CD4-positive, alpha-beta T cell treated with Interleukin-15 for 1 hour (primary cell): ENCODE data around the gene MRPL41.
"Not testable (repeated sequence)": the region's sequence is repeated elsewhere in the genome, so short reads cannot be mapped to it uniquely, and the experiment has no call there.

Experiments used
- DNase-seq: peaks from one replicate; pipeline ENCODE4 v3.0.0-alpha.2; 2020

MRPL41 gene

DNA sequence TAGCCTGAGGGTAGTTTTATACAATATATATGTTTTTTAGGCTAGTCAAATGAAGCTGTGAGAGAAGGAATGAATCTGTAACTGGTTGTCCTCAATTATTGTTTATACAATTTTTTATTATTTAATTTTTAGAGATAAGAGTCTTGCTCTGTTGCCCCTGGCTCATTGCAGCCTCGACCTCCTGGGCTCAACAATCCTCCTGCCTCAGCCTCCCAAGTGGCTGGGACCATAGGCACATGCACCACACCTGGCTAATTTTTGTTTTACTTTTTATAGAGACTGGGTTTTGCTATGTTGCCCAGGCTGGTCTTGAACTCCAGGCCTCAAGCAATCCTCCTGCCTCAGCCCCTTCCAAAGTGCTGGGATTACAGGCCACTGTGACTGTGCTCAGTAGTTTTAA lies 2.7 kb downstream of the MRPL41 start:
- DNase-seq, result no peak

DNA sequence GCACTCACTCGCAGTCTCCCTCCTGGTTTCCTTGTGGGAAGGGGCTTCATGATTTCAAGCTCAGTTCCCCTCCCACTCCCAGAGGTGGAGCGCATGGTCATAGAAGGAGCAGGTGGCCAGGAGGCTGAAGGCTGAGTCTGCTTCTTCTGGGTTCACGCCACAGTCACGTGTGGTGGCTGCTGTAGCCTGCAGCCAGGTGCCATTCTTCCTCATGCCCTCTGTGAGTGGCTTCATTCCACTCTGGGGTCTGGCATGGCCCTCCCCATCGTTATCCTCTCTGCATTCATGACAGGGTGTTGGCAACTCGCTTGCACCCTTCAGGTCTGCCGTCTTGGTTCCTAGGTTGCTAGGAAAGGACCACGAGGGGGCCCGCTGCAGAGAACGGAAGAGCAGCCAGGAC lies 3.5 kb downstream of the MRPL41 start:
- DNase-seq, result no peak

DNA sequence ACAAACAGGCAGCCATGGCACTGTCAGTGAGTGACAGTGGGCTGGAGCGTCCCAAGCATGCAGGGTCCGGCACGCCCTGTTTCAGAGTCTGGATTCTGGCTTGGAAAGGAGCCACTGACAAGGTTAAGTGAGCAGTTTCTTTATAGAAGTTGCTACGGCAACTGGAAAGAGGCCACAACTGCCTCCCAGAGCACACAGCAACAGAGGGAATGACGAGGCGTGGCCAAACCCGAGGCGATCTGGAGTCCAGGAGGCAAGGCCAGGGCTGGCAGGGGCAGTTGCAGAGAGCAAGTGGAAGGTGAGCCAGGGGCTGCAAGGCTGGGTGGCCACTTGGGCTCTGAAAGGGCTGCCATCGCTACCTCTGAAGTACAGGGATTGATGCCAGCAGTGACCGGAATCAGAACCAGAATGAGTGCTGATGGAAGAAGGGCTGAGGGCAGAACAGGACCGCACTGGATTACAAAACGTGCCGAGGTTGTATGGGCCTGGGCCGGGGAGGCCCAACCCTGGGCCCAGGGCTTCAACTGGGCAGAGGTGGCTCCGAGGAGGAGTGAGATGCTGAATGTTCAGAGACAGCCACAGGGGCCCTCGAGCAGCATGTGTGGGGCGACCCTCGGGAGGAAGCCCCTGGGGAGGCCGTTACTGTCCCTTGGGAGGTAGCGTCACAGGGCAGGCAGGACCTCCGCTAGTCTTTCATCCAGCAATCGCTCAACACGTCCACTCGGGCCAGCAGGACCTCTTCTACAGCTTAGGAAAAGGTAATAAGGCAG lies 4.6 kb downstream of the MRPL41 start:
- no peak for DNase-seq

DNA sequence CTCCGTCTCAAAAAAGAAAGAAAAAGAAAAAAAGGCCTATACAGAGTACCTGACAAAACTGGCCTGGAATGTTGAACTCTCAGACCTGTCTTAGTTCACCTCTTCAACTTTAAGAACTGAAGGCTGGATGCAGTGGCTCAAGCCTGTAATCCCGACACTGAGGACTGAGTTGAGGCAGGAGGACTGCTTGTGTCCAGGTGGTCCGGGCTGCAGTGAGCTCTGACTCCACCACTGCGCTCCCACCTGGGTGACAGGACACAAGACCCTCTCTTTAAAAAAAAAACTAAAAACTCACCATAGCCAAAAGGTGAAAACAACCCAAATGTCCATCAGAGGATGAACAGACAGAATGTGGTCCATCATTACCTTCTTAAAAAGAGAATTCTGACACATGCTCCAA lies 6.4 kb downstream of the MRPL41 start:
- DNase-seq, result no peak

DNA sequence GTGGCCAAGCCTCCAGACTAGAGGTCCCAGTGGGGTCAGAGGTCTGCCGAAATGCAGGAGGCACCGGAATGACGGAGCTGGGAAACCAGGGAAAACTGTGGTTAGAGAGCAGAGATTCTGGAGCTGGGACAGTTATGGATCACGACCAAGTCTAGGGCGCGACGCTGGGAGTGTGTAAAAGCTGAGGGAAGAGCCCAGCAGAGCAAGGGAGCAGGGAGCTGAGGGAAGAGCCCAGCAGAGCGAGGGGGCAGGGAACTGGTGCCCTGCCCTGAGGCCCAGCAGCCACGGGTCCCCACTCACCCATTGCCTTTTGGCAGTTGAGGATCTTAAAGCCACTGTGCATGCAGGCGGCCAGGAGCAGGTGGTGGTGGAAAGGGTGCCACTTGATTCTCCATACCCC lies 12.5 kb downstream of the MRPL41 start:
- DNase-seq, result no peak

DNA sequence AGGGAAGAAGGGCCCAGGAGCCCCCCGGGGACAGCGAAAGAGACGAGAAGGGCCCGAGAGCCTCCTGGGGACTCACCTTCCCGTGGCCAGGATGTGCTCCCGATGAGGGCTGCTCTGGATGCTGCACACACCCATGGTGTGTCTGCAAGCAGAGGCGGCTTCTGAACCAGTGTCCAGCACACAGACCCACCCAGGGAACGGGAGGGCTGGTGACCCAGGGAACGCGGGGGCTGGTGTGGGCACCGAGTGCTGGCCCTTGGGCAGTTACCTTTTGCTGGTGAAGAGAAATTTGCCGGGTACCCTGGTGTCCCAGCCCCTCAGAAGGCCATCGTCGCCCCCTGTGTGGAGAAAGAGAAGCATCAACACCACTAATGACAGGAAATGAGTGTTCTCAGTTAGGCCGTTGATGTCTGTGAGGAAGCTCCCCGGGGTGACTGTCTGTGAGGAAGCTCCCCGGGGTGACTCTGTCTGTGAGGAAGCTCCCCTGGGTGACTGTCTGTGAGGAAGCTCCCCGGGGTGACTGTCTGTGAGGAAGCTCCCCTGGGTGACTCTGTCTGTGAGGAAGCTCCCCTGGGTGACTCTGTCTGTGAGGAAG lies 13.2 kb downstream of the MRPL41 start:
- no peak for DNase-seq

DNA sequence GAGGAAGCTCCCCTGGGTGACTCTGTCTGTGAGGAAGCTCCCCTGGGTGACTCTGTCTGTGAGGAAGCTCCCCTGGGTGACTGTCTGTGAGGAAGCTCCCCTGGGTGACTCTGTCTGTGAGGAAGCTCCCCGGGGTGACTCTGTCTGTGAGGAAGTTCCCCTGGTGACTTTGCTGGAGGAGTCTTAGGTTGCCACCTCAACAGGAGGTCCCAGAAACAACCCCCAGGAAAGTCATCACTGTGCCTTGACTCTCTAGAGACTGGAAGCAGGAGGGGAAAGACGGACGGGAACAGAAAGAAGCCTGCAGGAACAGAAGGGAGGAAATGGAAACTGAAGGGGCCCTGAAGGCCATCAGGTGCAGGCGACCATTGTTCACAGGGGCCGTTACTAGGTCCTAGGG lies 16.8 kb downstream of the MRPL41 start:
- DNase-seq, result not testable (repeated sequence)

DNA sequence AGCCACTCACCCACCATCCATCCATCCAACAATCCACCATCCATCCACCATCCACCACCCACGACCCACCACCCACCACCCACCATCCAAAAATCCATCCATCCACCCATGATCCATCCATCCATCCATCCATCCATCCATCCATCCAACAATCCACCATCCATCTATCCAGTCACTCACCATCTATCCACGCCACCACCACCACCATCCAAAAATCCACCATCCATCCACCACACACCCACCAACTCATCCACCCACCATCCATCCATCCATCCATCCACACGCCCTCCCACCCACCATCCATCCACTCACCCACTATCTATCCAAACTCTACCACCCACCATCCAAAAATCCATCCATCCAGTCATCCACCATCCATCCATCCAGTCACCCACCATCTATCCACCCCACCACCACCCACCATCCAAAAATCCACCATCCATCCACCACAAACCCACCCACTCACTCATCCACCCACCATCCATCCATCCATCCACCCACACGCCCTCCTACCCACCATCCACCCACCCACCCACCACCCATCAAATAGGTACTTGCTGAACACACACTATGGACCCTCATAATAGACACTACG lies 18.0 kb downstream of the MRPL41 start:
- DNase-seq, result no peak

DNA sequence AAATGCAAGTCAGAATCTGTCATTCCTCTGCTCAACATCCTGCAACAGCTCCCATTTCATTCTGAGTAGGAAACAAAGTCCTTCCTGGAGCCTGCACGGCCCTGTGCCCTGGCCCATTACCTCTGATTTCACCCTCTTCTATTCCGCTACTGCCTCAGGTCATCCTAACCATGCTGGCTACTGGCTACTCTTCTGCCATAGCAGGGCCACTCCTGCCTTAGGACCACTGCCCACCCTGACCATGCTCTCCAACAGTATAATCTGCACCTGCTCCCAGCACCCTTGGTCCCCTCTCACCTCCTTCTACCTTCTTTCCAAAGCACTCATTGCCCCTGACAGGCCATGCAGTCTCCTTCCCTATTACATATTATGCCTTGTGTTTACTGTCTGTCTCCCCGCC lies 18.9 kb downstream of the MRPL41 start:
- no peak for DNase-seq

DNA sequence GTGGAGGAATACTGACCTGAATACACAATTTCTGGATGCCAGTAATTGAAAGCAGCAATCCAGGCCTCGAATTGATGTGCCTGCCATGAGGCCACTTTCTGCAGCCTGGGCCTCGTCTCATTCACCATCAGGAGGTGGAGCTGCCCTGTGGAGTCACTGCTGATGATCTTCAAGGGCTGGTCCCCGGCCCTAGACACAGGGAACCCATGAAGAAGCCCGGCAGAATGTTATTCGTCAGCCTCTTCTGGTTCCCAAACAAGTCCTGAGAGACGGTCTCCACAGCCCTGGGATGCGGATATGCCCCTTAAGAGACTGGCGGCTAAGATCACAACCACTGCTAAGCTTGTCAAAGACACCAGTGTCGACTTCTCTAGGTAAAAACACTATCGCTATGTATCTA lies 22.5 kb downstream of the MRPL41 start:
- DNase-seq, result no peak

DNA sequence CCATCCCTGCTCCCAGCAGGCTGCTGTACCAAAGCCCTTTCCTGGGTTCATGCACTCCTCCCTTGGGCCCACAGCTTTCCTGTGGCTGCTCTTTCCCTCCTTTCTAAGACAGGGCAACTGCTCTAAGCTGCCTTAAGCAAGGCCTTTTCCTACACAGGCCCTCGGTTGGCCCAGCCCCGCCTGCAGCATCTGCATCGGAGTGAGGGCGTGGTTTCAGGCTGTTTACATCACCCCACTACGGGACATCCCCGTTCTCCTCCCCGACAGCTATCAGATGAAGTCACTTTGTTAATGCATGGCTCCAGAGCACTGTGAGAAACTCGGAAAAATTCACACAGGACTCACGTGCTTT lies 23.7 kb downstream of the MRPL41 start:
- DNase-seq, result no peak

DNA sequence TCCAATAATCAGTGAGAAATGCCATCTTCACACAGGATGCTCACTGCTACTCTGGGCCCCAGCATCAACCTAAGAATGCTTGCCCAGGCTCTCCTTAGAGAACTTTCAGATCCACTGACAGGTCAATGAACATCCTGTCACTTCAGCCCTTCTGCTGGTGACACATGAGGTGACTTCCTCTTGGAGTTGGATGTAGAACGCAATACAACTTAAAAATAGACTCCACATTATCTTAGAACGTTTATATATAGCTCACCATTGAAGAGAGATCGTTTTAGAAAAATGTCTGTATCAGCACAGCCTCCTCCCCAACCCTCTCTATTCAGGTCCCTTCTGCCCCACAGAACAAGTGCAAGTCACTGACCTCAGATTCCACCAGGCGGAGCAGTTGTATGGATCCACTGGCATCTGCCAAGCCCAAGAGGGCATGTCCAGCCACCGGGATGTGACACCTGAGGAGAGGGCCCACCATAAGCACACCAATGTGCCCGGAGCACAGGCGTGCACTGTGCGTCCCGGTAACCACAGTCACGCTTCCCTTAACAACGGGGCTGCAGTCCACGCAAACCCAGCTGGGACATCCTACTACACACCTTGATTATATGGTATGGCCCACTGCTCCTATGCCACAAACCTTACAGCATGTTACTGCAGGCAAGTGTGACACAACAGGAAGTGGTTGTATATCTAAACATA lies 24.2 kb downstream of the MRPL41 start:
- no peak for DNase-seq

DNA sequence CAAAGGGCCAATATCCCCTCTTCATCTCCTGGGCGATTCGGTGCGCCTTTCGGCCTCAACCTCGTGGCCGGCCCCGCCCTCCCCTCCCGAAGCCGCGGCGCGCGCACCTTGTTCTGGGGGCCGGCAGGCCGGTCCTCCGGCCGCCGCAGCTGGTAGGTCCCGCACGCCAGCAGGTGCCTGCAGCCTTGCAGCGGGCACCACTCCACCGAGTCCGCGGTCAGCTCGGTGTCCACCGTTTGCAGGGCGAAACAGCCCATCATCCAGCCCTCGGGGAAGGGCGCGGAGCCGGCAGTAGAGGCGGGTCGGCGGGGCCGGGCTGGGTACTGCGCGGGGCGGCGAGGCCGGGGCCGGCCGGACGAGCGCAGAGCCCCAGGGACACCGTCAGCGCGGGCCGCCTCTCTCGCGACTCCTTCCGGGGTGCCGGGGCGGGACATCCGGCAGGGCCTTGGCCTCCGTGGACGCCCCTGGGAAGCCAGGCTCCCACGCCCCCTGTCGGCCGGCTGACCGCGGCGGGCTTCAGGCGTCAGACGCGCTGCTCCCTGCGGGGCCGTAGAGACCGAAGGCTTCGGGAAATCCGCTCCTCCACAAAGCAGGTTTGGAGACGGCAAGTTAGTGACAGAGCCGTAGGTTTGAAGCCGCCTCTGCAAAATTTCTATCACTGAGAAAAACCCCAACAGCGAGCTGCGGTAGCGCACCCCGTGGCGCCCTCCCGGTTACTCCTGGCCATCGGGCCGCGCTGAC lies 27.0 kb downstream of the MRPL41 start, which contains the start of gene DPH7:
Gene DPH7 (minus strand): TSS at position 408 of the 741 bp plus-strand sequence. CDS start 148 bp downstream, at position 260.
- peak; percentile 91 for DNase-seq

DNA sequence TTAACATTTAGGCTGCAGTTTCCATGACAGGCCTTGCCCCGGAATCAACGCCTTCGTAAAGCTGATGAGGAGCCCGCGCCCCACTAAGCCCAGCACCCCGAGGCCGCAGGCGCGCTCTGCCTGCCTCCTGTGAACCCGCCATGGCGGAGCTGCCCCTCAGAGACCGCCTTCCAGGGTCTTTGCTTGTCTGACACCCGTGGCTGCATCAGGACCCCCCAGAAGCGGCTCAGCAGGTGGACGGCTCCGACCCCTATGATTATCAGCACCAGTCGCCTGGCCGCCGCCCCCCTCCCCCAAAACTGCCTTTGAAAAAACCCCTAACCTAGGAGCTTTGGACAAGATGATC lies 27.6 kb downstream of the MRPL41 start:
- no peak for DNase-seq

DNA sequence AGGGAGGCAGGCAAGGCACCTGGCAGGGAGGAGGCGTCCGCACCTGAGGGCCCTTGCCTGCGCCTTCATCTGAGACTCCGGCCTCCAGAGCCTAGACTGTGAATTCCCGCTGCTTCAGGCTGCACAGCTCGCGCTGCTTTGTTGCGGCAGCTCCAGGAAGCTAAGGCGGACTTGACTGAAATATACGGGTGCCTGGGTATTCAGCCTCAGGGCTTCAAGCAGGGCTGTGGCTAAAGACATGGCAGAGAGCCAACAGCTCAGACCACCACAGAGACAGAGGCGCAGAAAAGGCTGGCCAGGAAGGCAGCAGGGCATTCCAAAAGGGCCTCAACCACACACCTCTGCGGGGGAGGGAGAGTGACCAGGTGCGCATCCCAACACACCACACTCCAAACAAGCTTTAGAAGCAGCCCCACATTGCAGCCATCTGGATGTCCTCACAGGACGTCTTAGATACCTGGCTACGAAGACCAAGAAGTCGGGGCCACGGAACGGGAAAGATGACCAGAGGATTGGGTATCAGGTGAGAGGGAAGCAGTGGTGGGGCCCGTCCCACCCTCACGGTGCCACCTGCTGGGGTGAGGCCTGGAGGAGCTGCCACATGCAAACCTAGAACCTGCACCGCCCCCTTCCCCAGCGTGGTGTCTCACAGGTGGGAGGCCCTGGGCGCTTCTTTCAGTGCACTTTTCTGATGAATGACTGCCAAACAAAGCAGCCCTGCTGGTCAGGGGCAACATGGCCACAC lies 28.7 kb downstream of the MRPL41 start:
- DNase-seq, result no peak

DNA sequence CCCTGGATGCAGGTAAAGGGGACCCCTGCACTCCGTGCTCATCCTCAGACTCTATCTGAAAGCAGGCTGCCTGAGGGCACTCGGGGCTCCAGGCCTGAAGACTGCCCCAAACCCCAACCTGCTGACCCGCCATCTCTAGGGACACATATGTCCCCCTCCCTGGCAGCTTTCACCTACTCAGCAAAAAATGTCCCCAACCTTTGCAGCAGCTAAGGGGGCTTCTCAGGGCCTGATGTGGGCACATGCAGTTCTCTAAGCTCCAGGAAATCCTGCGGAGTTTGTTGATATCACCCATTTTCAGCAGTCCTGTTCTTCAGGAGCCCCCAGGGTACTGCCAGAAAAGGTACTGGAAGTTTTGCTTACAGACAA lies 29.3 kb downstream of the MRPL41 start:
- DNase-seq, result no peak

DNA sequence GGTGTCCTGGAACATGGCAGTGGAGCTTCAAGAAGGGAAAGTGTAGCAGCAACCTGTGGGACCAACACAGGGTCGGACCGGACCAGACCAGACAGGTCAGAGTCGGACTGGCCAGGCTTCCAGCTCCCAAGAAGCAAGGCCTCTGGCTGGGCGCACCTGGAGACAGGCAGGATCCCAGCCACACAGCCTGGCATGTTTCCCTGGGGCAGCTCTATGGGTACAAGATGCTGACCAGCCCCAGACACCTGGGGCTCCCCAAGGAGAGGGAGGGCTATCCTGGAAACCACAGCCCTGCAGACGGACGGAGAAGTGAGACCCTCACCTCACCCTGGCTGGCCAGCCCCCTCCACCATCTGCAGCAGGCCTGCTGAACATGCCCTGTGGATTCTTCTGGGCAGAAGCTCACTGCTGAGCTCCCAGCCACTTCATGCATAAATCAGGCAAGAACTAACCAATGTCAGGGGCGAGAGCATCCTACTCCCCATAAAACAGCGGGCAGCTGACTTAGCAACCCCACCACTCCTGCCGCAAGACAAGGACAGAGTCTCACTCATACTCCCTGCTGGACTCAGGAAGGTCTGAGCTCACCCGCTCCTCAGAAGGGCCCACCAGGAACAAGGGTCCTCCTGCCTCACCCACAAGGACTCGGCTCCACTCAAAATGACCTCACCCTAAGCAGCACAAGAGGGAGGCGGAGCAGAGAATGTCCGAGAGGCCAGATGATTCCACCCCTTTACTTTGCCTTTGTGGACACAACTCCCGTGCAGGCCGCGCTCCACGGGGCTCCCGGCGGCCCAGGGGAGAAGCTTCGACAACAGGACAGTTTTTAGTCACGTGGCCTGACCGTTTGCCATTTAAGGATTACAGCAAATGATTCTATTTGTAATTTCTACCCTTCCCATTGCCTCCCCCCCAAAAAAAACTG lies 29.9 kb downstream of the MRPL41 start:
- DNase-seq, result no peak

DNA sequence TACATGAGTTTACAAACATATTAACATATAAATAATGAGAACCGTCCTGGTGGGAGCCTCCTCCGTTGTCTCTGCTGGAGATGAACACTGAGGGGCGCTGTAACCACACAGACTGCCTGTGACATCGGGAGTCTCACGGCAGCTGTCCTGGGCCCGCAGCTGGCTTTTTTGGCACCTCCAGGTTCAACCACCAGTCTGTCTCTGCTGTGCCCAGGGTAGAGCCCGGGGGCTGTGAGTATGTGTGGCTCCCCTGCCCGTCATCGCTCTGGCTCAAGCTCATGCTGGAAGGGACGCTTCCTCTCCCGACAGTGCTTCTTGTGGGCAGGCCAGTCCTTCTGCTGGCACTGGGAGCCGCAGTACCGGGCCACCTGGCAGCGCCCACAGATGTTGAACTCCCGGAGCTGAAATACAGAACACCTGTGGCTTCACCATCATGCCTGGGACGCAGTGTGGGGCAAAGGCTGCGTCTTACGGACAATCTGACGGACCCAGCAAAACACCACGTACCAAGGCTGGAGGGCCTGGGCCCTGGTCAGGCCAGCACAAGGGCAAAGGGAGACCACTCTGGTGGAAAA lies 30.7 kb downstream of the MRPL41 start:
- DNase-seq, result no peak

DNA sequence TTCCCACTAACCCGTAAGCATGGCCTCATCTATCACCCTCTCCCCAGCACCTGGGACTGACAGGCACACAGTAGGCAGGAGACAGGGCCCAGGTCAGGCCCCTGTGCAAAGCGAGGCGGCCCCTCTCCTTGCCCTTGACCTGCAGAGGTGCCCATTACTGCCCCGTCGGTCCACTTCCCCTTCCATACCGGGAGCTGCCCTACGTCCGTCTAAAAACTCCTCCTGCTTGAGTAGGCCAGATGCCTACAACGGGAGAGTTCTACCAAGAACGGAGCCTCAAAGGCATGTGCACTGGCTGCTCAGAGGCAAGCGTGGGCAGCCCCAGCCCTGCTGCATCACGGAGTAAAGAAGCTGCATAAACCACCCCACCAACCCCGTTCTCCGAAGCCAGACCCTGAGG lies 31.7 kb downstream of the MRPL41 start:
- DNase-seq, result no peak

DNA sequence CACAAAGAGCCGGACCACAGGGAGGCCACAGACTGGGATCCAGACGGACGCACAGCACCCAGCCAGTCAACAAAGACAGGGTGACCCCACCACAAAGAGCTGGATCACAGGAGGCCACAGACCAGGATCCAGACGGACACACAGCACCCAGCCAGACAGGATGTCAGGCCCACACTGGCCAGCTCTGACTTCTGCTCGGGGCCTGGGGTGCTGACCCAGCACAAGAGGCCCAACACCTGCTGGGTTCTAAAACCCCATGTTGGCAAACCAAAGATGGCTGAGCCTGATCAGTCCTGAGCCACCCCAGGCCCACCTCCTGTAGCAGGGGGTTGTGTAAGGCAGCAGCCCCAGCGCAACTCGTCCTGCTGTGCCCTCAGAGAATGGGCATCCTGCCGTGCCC lies 32.3 kb downstream of the MRPL41 start:
- no peak for DNase-seq

DNA sequence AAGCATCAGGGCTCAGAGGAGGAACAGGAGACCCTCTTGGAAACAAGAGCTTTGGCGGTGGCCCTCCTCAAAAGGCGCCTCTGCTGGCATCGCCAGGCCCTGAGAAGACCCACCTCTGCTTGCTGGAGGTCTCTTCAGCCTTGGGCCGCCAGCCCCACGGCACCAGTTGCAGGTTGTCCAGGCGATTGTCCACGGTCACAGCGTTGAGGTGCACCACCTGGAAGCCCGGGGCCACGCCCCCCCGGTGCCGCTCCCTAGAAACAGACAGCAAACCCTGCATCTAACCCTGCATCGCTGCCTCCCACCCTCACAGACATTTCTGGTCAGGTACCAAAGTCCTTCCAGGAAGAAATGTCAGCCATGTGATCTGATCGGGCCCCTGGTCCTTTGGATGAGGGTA lies 35.2 kb downstream of the MRPL41 start:
- DNase-seq, result no peak
